ENCODE data around the gene RGMB.
"Not testable (repeated sequence)": the region's sequence is repeated elsewhere in the genome, so short reads cannot be mapped to it uniquely, and the experiment has no call there.

RGMB gene

GRCh38 chr5:98773464-98774191, at the start of gene RGMB:
Gene RGMB, plus strand, starts transcription at chr5:98773663. Its CDS starts 408 bp downstream, at chr5:98774071.
- DNase-seq: peak; percentile 87

GRCh38 chr5:98726258-98726657, 47.2 kb upstream of the RGMB start:
- no peak for DNase-seq

GRCh38 chr5:98727686-98728085, 45.8 kb upstream of the RGMB start:
- no peak for DNase-seq

- no peak for DNase-seq
Observed at GRCh38 chr5:98734646-98735045, 38.8 kb upstream of the RGMB start.

- no peak for DNase-seq
Observed at GRCh38 chr5:98735806-98736507, 37.5 kb upstream of the RGMB start.

- no peak for DNase-seq
Observed at GRCh38 chr5:98736753-98737152, 36.7 kb upstream of the RGMB start.

GRCh38 chr5:98737441-98737840, 36.0 kb upstream of the RGMB start:
- DNase-seq: not testable (repeated sequence)

- DNase-seq: not testable (repeated sequence)
Observed at GRCh38 chr5:98738481-98739149, 34.8 kb upstream of the RGMB start.

- DNase-seq: no peak
Observed at GRCh38 chr5:98741926-98742325, 31.5 kb upstream of the RGMB start.

GRCh38 chr5:98742396-98743073, 30.9 kb upstream of the RGMB start:
- no peak for DNase-seq

- not testable (repeated sequence) for DNase-seq
Observed at GRCh38 chr5:98748259-98748658, 25.2 kb upstream of the RGMB start.

GRCh38 chr5:98749046-98749445, 24.4 kb upstream of the RGMB start:
- DNase-seq: no peak

GRCh38 chr5:98750693-98751092, 22.8 kb upstream of the RGMB start:
- DNase-seq: no peak

- DNase-seq: not testable (repeated sequence)
Observed at GRCh38 chr5:98752331-98752730, 21.1 kb upstream of the RGMB start.

- not testable (repeated sequence) for DNase-seq
Observed at GRCh38 chr5:98752801-98753200, 20.7 kb upstream of the RGMB start.

- no peak for DNase-seq
Observed at GRCh38 chr5:98753507-98753906, 20.0 kb upstream of the RGMB start.

GRCh38 chr5:98755406-98755805, 18.1 kb upstream of the RGMB start:
- no peak for DNase-seq

GRCh38 chr5:98757978-98758377, 15.5 kb upstream of the RGMB start:
- DNase-seq: no peak

- no peak for DNase-seq
Observed at GRCh38 chr5:98763001-98763630, 10.3 kb upstream of the RGMB start.

- DNase-seq: no peak
Observed at GRCh38 chr5:98765815-98766214, 7.6 kb upstream of the RGMB start.

- DNase-seq: no peak
Observed at GRCh38 chr5:98767581-98767980, 5.9 kb upstream of the RGMB start.

- DNase-seq: peak; percentile 40
Observed at GRCh38 chr5:98768160-98768959, 5.1 kb upstream of the RGMB start.
